ENCODE data around the gene PRKD2.

DNA sequence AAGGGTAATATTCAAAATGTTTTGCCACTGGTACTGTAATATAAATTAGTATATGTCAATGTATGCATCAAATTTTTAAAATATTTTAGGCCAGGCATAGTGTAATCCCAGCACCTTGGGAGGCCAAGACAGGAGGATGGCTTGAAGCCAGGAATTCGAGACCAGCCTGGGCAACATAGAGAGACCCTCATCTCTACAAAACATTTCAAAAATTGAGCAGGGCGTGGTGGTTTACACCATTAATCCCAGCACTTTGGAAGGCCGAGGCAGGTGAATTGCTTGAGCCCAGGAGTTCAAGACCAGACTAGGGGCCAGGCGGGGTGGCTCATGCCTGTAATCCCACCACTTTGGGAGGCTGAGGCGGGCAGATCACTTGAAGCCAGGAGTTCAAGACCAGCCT, 43.4 kb upstream of the PRKD2 start:
- TF ChIP-seq, protein P1, sequence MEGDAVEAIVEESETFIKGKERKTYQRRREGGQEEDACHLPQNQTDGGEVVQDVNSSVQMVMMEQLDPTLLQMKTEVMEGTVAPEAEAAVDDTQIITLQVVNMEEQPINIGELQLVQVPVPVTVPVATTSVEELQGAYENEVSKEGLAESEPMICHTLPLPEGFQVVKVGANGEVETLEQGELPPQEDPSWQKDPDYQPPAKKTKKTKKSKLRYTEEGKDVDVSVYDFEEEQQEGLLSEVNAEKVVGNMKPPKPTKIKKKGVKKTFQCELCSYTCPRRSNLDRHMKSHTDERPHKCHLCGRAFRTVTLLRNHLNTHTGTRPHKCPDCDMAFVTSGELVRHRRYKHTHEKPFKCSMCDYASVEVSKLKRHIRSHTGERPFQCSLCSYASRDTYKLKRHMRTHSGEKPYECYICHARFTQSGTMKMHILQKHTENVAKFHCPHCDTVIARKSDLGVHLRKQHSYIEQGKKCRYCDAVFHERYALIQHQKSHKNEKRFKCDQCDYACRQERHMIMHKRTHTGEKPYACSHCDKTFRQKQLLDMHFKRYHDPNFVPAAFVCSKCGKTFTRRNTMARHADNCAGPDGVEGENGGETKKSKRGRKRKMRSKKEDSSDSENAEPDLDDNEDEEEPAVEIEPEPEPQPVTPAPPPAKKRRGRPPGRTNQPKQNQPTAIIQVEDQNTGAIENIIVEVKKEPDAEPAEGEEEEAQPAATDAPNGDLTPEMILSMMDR (IDR thresholded peaks at IDR 0.05), result no peak
- TF ChIP-seq POLR2A (IDR thresholded peaks at IDR 0.05), result no peak
